Mucosa of descending colon (tissue), 3 donors: ENCODE data around the gene MGST1. TPM values are rescaled to one million over a fixed set of nuclear protein-coding genes. Genes with fewer than 3 reads are reported as not detected.

ENCODE experiments used
- ATAC-seq: fragments of 200-7000 bp; cut with Tn5 transposase; one replicate; pipeline ENCODE4 v1.9.1; 2020; ENCODE audit warnings: mild to moderate bottlenecking, moderate library complexity
- DNase-seq, 3 donors: peaks; one replicate each; pipeline ENCODE4 v3.0.0-alpha.2; 2020
- H3K36me3 ChIP-seq: fragments of 200-600 bp; one replicate; pipeline ENCODE4 v1.8.0; 2021; ENCODE audit warnings: low read depth, mild to moderate bottlenecking
- H3K4me1 ChIP-seq: fragments of 200-600 bp; one replicate; pipeline ENCODE4 v1.8.0; 2021; ENCODE audit warnings: low read depth, mild to moderate bottlenecking
- H3K4me3 ChIP-seq: fragments of 200-600 bp; one replicate; pipeline ENCODE4 v1.8.0; 2021; ENCODE audit warnings: mild to moderate bottlenecking
- H3K9me3 ChIP-seq: fragments of 200-600 bp; one replicate; pipeline ENCODE4 v1.8.0; 2021; ENCODE audit warnings: mild to moderate bottlenecking
- intact Hi-C, 2 donors: fragments of 100-400 bp; cut with DNase I in 1 of 2; cut with micrococcal nuclease in 1 of 2; formaldehyde crosslinking; loops; one replicate each; pipeline versions ENCODE4 v1.11.0 to v1.11.1; 2022; cut with DNase I, micrococcal nuclease
- long read RNA-seq, 2 donors: library from polyadenylated mRNA; unstranded; transcript quantifications; one replicate each; pipeline ENCODE4 v2.0.0, GENCODE V29; 2019 to 2021
- total RNA-seq, 3 donors: library from RNA; stranded (reverse); fragmentation: NEBNext Ultra II Directional in 2 of 3; extraction: Animal tissue kit (Norgen Biotek cat#: 25700) in 2 of 3; gene quantifications; one replicate each; pipeline versions ENCODE4 v1.2.1 to v1.2.4, GENCODE V29; 2021 to 2023
- TF ChIP-seq, protein P1 (sequence below): fragments of 200-600 bp; IDR thresholded peaks from one replicate; pipeline ENCODE4 v1.8.0; 2022; ENCODE audit warnings: antibody characterized with exemption, mild to moderate bottlenecking
- donor health status: DM: no; HTN: no; CAD: no; lungs with moderate emphysema.
- donor health status: DM: no; HTN: no; CAD: no.
- donor health status: DM: no; HTN: yes; CAD: no.

Gene MGST1, protein sequence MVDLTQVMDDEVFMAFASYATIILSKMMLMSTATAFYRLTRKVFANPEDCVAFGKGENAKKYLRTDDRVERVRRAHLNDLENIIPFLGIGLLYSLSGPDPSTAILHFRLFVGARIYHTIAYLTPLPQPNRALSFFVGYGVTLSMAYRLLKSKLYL
- total RNA-seq: 100 to 1,000 TPM; 155 to 270 (median 227) TPM
- long read RNA-seq, donor 1, transcript MGST1-205 (4 exons, 914 nt): major isoform, 72 of 117 reads
- long read RNA-seq, donor 1, partial matches to known transcripts: 0 of 117 reads
- long read RNA-seq, donor 1, other reads (novel, unspliced or antisense): 38 of 117 reads
- long read RNA-seq, donor 2, transcript MGST1-205 (4 exons, 914 nt): major isoform, 197 of 228 reads
- long read RNA-seq, donor 2, partial matches to known transcripts: 11 of 228 reads
- long read RNA-seq, donor 2, other reads (novel, unspliced or antisense): 15 of 228 reads

DNA sequence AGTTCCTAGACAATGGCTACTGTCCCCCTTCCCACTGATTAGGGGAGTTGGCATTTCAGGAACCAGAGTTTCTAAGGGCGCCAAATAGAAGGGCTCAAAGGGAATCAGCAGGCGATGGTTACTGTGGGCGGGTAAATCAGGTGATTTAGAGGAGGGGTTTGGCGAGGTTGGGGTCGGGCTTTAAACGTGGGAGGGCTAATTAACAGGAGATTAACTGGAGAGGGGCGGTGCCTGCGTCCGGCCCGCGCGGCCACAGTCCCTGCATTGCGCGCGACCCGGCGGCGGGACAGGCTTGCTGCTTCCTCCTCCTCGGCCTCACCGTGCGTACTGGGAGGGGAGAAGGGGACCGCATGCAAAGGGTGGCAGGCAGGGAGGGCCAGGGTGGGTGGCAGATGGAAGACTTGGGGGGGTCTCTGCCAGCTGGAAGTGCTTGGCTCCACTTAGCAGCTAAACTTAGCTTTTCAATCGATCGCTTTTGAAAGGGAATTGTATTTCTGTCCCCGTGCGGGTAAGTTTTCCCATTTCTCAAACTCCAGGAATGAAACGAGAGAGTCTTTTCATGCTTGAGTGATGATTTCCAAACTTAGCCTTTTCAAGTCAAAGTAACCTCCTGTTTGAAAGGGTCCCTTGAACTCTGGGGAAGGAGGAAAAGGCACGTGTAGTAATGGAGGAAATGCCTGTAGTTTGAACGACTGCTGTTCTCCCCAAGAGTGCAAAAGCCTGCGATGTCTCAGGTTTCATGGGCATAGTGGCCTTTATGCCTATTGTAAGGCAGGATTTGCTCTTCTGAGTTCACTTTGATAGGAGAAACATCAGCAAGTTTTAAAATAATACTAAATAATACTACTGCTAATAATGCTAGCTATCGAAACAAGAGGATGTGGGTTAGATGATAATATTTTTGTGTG is at the start of gene MGST1:
Gene MGST1 (plus strand): TSS at position 255 of the 908 bp plus-strand sequence. CDS start 6,608 bp downstream, outside the sequence.
- Histone ChIP-seq H3K36me3 (no peaks in the 10 kb centered on the region), H3K9me3 (no peaks in the 10 kb centered on the region), H3K4me1 (peaks cover 16% of the 10 kb centered on the region), H3K4me3 (peak within 1 kb of the TSS; percentile 12)
- DNase-seq (peak; percentile 80 to 86 (median 83)), ATAC-seq (peak; percentile 92)
- TF ChIP-seq, protein P1, sequence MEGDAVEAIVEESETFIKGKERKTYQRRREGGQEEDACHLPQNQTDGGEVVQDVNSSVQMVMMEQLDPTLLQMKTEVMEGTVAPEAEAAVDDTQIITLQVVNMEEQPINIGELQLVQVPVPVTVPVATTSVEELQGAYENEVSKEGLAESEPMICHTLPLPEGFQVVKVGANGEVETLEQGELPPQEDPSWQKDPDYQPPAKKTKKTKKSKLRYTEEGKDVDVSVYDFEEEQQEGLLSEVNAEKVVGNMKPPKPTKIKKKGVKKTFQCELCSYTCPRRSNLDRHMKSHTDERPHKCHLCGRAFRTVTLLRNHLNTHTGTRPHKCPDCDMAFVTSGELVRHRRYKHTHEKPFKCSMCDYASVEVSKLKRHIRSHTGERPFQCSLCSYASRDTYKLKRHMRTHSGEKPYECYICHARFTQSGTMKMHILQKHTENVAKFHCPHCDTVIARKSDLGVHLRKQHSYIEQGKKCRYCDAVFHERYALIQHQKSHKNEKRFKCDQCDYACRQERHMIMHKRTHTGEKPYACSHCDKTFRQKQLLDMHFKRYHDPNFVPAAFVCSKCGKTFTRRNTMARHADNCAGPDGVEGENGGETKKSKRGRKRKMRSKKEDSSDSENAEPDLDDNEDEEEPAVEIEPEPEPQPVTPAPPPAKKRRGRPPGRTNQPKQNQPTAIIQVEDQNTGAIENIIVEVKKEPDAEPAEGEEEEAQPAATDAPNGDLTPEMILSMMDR: no peak
- intact Hi-C loops: no loop called here

DNA sequence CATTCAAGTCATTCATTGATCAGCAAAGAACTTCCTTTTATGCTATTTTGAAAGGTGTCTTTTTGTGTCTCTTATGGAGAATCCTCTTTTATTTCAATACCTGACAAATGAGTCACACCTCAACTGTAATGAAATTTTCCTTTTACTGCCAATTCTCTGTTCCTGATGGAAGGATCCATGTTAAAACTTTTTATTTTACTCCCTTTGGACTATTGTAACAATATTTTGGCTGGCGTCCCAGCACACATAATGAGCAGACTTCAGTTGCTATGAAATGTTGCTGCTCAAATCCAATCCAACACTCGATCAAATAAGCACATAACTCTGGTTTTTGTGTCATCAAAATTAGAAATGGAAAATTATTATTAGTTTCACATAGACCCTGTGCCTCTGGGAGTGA is 48.0 kb upstream of the MGST1 start:
- peaks cover 2% of the 10 kb centered on the region for H3K4me1 ChIP-seq
- intact Hi-C loops: no loop called here
- ATAC-seq: peak; percentile 67

DNA sequence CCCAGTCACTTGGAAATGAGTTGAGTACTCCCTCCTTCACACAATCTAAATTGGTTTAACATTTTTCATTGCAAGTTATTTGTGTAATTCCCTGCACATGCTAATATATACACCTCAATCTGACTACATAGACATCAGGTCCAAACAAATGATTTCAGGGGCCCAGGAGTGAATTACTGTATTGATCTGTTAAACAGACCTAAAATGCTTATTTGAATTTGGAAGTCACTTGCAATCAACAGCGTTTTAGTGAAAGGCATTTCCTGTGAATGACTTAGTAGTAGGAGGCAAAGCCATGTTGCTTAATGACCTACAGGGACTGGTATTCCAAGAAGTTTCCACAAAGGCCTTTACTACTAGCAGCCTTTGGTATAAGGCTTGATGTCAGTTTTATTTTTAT is 47.3 kb upstream of the MGST1 start:
- H3K4me3 ChIP-seq: no peak overlapping the region
- no peaks in the 10 kb centered on the region for H3K9me3 ChIP-seq
- no peaks in the 10 kb centered on the region for H3K36me3 ChIP-seq
- ATAC-seq (no peak), DNase-seq (no peak)
- TF ChIP-seq, protein P1: no peak
- H3K4me1 ChIP-seq: no peaks in the 10 kb centered on the region
- intact Hi-C loops: no loop called here

More for the DNA sequence above, 48.0 kb upstream of the MGST1 start:
- TF ChIP-seq, protein P1: no peak
- Histone ChIP-seq H3K36me3 (no peaks in the 10 kb centered on the region), H3K9me3 (no peaks in the 10 kb centered on the region), H3K4me3 (no peak overlapping the region)
- peak in 2 of 3 donors; percentile 22 to 76 for DNase-seq

DNA sequence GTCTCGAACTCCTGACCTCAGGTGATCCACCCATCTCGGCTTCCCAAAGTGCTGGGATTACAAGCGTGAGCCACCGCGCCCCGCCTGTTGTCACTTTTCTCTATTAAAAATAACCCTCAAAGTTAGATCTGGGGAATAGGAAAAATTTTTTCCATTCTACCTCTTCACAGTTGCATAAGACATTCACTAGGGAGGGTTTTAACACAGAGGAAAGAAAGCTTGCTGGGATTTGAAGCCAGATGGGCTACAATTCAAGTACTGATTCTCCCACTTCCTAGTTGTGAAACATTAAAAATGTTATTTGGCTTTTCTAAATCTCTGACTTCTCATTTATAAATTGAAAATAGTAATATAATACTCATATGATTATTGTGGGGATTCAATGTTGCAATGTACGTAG is 46.7 kb upstream of the MGST1 start:
- Histone ChIP-seq H3K4me1 (no peaks in the 10 kb centered on the region), H3K9me3 (no peaks in the 10 kb centered on the region), H3K4me3 (no peak overlapping the region), H3K36me3 (no peaks in the 10 kb centered on the region)
- no peak for DNase-seq
- intact Hi-C loops: no loop called here
- TF ChIP-seq, protein P1: no peak
- ATAC-seq: no peak

DNA sequence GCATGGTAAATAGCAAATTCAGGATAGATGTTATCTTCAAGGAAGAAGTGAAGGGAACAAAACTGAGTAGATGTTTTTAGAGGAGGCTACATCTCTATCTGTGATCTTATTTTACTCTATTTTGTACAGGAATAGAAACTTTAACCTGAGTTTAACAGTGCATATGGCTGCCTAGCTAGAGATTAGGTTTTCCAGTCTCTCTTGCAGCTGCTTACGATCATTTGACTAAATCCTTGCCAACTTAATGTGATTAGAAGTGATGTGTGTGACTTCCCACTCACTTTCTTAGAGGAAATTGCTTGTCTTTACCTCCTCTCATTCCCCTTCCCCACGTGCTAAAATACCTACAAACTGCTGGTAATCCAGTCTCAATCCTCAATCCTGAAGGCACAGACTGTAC is 43.5 kb upstream of the MGST1 start:
- no peaks in the 10 kb centered on the region for H3K36me3 ChIP-seq
- no peak overlapping the region for H3K4me3 ChIP-seq
- TF ChIP-seq, protein P1: no peak
- intact Hi-C loops: no loop called here
- ATAC-seq (no peak), DNase-seq (no peak)
- H3K4me1 ChIP-seq: no peaks in the 10 kb centered on the region
- peaks cover 2% of the 10 kb centered on the region for H3K9me3 ChIP-seq
